Esophagus squamous epithelium (tissue), 4 donors: ENCODE data around the gene PTPRT.

Experiments
- CTCF ChIP-seq, 6 experiments: fragments of 450-650 bp in 4 of 6; fragments of 200-600 bp in 2 of 6; sonication (generic) in 2 of 6; IDR thresholded peaks; one replicate each; pipeline ENCODE4 v1.5.1; 2016 to 2019; ENCODE audit warnings: antibody characterized with exemption in 6 of 6, mild to moderate bottlenecking in 4 of 6, moderate library complexity in 4 of 6
- POLR2A ChIP-seq, 4 donors: fragments of 450-650 bp; IDR thresholded peaks; one replicate each; pipeline ENCODE4 v1.6.1; 2017; ENCODE audit warnings: antibody characterized with exemption in 4 of 4, mild to moderate bottlenecking in 4 of 4, moderate library complexity in 3 of 4

- TF ChIP-seq CTCF (IDR thresholded peaks at IDR 0.05): no peak
- no peak for TF ChIP-seq POLR2A (IDR thresholded peaks at IDR 0.05)
Measured at GRCh38 chr20:42110301-42110700, 1079.4 kb downstream of the PTPRT start.
